ENCODE results near the gene CTSZ.
"Not testable (repeated sequence)": the region's sequence is repeated elsewhere in the genome, so short reads cannot be mapped to it uniquely, and the experiment has no call there.

The CTSZ gene

GRCh38 chr20:58976061-58976730 lies 30.9 kb downstream of the CTSZ start:
- no peak for DNase-seq

- no peak for DNase-seq
Measured at GRCh38 chr20:58975353-58975752, 31.7 kb downstream of the CTSZ start.

DNA sequence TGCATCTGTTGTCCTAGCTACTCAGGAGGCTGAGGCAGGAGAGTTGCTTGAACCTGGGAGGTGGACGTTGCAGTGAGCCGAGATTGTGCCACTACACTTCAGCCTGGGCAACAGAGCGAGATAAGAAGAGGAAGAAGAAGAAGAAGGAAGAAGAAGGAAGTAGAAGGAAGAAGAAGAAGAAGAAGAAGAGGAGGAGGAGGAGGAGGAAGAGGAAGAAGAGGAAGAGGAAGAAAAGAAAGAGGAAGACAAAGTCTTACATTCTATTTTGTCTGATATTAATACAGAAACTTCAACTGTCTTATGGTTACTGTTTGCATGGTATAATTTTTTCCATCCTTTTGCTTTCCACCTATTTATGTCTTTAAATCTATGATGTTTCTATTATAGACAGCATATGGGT lies 33.2 kb downstream of the CTSZ start:
- DNase-seq, result no peak

GRCh38 chr20:58973179-58973578 lies 33.9 kb downstream of the CTSZ start:
- DNase-seq, result no peak

DNA sequence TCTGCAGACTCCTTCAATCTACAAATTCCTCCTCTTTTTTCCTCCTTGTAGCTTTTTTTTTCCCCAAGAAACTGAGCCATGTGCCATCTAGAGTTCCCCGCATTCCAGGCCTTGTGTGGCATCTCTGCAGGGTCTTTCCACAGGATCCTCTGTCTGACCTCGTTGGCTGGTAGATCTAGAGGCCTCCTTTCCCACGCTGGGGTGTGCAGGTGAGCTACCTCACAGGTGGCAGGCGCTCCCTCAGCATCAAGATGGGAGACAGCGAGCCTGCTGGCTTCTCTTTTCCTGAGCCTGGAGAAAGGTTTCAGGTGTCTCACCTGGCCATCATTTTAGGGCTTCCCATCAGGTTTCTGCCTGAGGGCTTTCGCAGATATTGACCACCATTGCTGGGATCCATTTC lies 35.6 kb downstream of the CTSZ start:
- DNase-seq, result no peak

DNA sequence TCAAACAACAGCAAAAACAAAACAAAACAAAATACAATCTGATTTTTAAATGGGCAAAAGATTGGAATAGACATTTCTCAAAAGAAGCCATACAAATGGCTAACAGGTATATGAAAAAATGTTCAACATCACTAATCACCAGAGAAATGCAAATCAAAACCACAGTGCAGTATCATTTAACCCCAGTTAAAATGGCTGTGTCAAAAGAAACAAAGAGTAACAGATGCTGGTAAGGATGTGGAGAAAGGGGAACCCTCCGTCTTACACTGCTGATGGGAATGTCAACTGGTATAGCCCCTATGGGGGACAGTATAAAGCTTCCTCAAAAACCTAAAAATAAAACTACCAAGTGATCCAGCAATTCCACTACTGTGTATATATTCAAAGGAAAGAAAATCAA lies 36.9 kb downstream of the CTSZ start:
- no peak for DNase-seq

GRCh38 chr20:58969439-58969838 lies 37.6 kb downstream of the CTSZ start:
- no peak for DNase-seq

DNA sequence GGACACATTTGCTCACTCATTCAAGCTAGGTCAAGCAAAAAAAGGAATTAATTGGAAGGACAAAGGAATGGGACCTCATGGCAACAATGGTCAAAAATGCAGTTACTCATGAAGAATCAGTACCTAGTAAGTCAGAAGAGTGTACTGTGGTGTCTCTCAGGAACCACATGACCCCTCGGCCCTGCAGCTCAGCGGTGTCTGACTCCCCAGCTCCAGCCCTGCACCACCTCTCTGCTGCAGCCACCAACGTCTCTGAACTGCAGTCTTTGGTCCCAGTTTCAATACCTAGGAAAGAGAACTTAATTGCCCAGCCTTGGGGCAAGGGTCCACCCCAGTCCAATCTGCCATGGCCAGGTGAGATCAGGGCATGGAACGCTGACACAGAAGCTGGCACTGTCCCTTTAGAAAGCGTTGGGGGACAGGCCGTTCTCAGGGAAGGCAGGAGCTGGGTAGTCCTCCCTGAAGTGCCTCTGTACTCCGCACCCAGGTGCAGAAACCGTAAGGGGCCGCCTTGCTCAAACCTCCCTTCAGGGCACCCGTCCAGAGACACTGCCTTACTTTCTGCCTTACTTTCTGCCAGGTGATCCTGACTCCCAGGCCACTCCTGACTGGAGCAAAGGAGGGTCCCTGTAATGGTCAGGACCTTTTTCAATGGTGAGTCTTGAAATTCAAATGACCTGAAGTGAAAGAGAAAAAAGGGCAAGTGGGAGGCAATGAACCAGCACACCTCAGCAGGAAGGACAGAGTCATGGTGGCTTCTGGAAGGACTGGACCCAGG lies 39.2 kb downstream of the CTSZ start:
- DNase-seq, result no peak

DNA sequence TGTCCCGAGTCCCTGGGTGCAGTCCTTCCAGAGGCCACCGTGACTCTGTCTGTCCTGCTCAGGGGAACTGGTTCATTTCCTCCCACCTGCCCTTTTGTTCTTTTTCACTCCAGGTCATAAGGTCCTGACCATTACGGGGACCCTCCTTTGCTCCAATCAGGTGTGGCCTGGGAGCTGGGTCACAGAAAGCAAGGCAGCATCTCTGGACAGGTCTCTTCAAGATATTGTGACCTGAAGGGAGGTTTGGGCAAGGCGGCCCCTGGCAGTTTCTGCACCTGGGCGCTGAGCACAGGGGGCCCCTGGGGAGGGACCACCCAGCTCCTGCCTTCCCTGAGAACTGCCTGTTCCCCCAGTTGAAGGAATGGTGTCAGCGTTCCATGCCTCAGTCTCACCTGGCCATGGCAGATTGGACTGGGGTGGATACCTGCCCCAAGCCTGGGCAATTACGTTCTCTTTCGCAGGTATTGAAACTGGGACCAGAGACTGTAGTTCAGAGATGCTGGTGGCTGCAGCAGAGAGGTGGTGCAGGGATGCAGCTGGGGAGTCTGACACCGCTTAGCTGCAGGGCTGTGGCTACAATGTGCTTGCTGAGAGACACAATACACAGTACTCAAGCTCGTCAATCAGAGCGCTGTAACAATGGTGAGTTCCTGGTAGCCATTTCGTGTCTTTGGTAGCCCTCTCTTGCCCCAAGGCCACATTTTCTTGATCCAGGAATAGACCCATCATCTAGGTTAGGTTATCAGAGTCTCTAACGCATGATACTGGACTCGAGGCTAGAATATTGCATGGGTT lies 41.6 kb downstream of the CTSZ start:
- DNase-seq, result no peak

GRCh38 chr20:58963922-58964321 lies 43.1 kb downstream of the CTSZ start:
- DNase-seq, result not testable (repeated sequence)

- no peak for DNase-seq
Measured at GRCh38 chr20:58963060-58963584, 43.9 kb downstream of the CTSZ start.

- no peak for DNase-seq
Measured at GRCh38 chr20:58959652-58960051, 47.4 kb downstream of the CTSZ start.

- DNase-seq, result no peak
Measured at GRCh38 chr20:58956078-58956477, 51.0 kb downstream of the CTSZ start.

- DNase-seq, result no peak
Measured at GRCh38 chr20:58953050-58953449, 54.0 kb downstream of the CTSZ start.

GRCh38 chr20:58950603-58951002 lies 56.5 kb downstream of the CTSZ start:
- DNase-seq, result no peak

- DNase-seq, result not testable (repeated sequence)
Measured at GRCh38 chr20:58947797-58948388, 59.2 kb downstream of the CTSZ start.

GRCh38 chr20:58945965-58946631 lies 61.0 kb downstream of the CTSZ start:
- DNase-seq, result no peak
